ENCODE measurements around the gene EIF1AY. TPM values are rescaled to one million over a fixed set of nuclear protein-coding genes. Genes with fewer than 3 reads are reported as not detected.

EIF1AY gene
- total RNA-seq, 1 donor from 2014 or later = 209 TPM

DNA sequence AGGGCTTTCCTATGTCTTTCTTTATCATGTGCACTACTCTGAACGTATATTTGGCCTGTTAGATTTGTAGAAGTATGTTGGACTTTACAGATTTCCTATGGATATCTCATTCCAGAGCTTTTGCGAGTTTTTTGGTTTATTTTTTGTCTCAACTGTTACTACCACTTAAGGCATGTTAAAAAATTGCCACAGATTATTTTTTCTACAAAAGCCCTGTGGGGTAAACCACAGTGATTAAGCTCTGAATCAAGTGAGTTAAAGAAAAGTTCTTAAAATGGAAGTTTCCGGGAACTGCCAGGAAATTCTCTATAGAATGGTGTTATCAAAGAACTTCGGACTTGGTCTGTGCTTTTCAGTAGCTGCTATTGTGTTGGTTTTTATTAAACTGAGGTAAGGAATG, 10.6 kb downstream of the EIF1AY start:
- H3K27me3 ChIP-seq (ENCODE audit: low read depth) = no peaks in the 10 kb centered on the region
- TF ChIP-seq, protein P1, sequence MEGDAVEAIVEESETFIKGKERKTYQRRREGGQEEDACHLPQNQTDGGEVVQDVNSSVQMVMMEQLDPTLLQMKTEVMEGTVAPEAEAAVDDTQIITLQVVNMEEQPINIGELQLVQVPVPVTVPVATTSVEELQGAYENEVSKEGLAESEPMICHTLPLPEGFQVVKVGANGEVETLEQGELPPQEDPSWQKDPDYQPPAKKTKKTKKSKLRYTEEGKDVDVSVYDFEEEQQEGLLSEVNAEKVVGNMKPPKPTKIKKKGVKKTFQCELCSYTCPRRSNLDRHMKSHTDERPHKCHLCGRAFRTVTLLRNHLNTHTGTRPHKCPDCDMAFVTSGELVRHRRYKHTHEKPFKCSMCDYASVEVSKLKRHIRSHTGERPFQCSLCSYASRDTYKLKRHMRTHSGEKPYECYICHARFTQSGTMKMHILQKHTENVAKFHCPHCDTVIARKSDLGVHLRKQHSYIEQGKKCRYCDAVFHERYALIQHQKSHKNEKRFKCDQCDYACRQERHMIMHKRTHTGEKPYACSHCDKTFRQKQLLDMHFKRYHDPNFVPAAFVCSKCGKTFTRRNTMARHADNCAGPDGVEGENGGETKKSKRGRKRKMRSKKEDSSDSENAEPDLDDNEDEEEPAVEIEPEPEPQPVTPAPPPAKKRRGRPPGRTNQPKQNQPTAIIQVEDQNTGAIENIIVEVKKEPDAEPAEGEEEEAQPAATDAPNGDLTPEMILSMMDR (IDR thresholded peaks at IDR 0.05; ENCODE audit: borderline replicate concordance) = no peak
- H3K4me1 ChIP-seq = peaks cover 10% of the 10 kb centered on the region
- intact Hi-C loops (cut with micrococcal nuclease) = no loop called here
- no peak overlapping the region for H3K4me3 ChIP-seq
- peaks cover 29% of the 10 kb centered on the region for H3K36me3 ChIP-seq
- DNase-seq = no peak
- no peaks in the 10 kb centered on the region for H3K9me3 ChIP-seq (replicated peaks)
- no peak overlapping the region for H3K27ac ChIP-seq (replicated peaks)

Other genes starting within 250 kb of the EIF1AY start
- not detected for gene RPS4Y2, start 180.3 kb downstream of the EIF1AY start, total RNA-seq

All from left ventricle myocardium inferior (tissue), 1 donor.